Measurements from ENCODE around the gene MRPL58.

DNA sequence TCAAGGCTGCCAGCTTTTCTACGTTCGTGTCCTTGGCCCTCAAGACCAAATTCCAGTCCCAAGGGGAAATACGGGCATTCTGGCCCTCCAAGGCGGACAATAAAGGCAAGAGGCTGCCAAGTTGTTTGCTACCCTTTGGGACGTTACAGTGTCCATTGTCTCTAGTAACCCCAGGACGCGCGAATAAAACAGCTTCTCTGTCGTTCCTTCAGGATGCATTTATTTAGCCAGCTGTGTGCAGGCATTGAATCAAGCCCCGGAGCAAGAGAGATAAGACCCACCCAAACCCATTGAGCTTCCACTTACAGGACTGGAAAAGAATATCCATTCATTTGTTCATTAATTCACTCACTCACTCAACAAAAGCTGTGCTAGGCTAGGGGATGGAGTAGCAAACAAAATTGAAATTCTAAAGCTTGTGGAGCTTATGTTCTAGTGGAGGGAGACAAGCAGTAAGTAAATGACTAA is 656 bp downstream of the MRPL58 start:
- TF ChIP-seq CTCF (IDR thresholded peaks at IDR 0.05): no peak
- TF ChIP-seq POLR2A (IDR thresholded peaks at IDR 0.05): no peak
